K562 (cell line): ENCODE measurements around the gene CHPF2. TPM values are rescaled to one million over a fixed set of nuclear protein-coding genes. Genes with fewer than 3 reads are reported as not detected.
A peak's percentile ranks its signal among the peaks of the same experiment; 100 is the strongest.

Source experiments
- ATAC-seq: fragments of 200-7000 bp; cut with Tn5 transposase; 3 replicates; pipeline ENCODE4 v1.9.1; 2020; ENCODE audit warnings: moderate library complexity
- BruUV-seq: library from RNA; stranded (reverse); fragments of 400-500 nt; replicated peaks from 2 replicates; lab custom pipeline; 2021; lab: Mats Ljungman, UMichigan
- CTCF ChIA-PET: fragments of 300-600 bp; formaldehyde crosslinking; extraction: SDS; loops from one replicate; lab custom pipeline; 2021; ENCODE audit warnings: low intra/inter-chr PET ratio; lab: Yijun Ruan, JAX
- POLR2A ChIA-PET: fragments of 300-600, 350-650 bp; sonication (Branson Sonifier 250); formaldehyde crosslinking; extraction: SDS; loops from one replicate; lab custom pipeline; 2021; ENCODE audit warnings: antibody characterized with exemption, inconsistent platforms; lab: Yijun Ruan, JAX
- DNase-seq, 4 experiments: peaks; one replicate each; pipeline versions ENCODE4 v3.0.0 to v3.0.0-alpha.2; 2011 to 2018; ENCODE audit warnings: low spot score in 3 of 4, mixed read lengths in 3 of 4; ENCODE audit errors: extremely low read depth in 1 of 4
- FAIRE-seq: peaks from 2 replicates; lab custom pipeline; 2011; peaks lifted over from hg19 to GRCh38; lab: Jason Lieb, UNC
- H2AFZ ChIP-seq: 2 replicates; pipeline ENCODE4 v1.6.0; 2011; ENCODE audit warnings: low read depth, low read length, control low read depth, inconsistent platforms
- H3K27ac ChIP-seq: fragments of 200-600 bp; 3 replicates; pipeline ENCODE4 v1.8.0; 2011; ENCODE audit warnings: low read depth, mild to moderate bottlenecking, control low read depth, inconsistent platforms, low read length, moderate library complexity, mixed read lengths; ENCODE audit errors: extremely low read depth
- H3K27me3 ChIP-seq, 2 experiments: fragments of 300-600 bp in 1 of 2; 2 replicates in 1 of 2; 3 replicates in 1 of 2; pipeline versions ENCODE4 v1.6.0 to v1.8.0; 2011; ENCODE audit warnings: inconsistent platforms in 2 of 2, low read length in 2 of 2, mild to moderate bottlenecking in 1 of 2, mixed read lengths in 1 of 2, moderate library complexity in 1 of 2; ENCODE audit not compliant: control insufficient read depth in 2 of 2, insufficient read depth in 2 of 2
- H3K36me3 ChIP-seq: fragments of 300-600 bp; 3 replicates; pipeline ENCODE4 v1.8.0; 2011; ENCODE audit warnings: mild to moderate bottlenecking, low read length, inconsistent platforms; ENCODE audit not compliant: control insufficient read depth, insufficient read depth
- H3K4me1 ChIP-seq, 2 experiments: fragments of 200-600 bp in 1 of 2; replicated peaks in 1 of 2; 2 replicates in 1 of 2; 3 replicates in 1 of 2; pipeline versions ENCODE4 v1.5.1 to v1.8.0; 2011; ENCODE audit warnings: inconsistent platforms in 2 of 2, low read length in 2 of 2, mild to moderate bottlenecking in 1 of 2, mixed read lengths in 1 of 2, moderate library complexity in 1 of 2; ENCODE audit not compliant: control insufficient read depth in 2 of 2, insufficient read depth in 2 of 2
- H3K4me2 ChIP-seq: 2 replicates; pipeline ENCODE4 v1.6.1; 2011; ENCODE audit warnings: low read length, control low read depth, inconsistent platforms, mixed read lengths; ENCODE audit not compliant: insufficient read depth
- H3K4me3 ChIP-seq: fragments of 200-600 bp; sonication (generic), shearing (Covaris generic); 2 replicates; pipeline ENCODE4 v1.5.1; 2016; ENCODE audit warnings: control low read depth, inconsistent platforms
- H3K79me2 ChIP-seq: fragments of 200-600 bp; 3 replicates; pipeline ENCODE4 v1.8.0; 2011; ENCODE audit warnings: low read length, inconsistent platforms; ENCODE audit not compliant: control insufficient read depth, insufficient read depth
- H3K9ac ChIP-seq, 2 experiments: 2 replicates each; pipeline versions ENCODE4 v1.6.0 to v1.6.1; 2011; ENCODE audit warnings: low read depth in 2 of 2, low read length in 2 of 2, control low read depth in 1 of 2, inconsistent platforms in 1 of 2, mild to moderate bottlenecking in 1 of 2, mixed read lengths in 1 of 2; ENCODE audit not compliant: insufficient read depth in 1 of 2
- H3K9me1 ChIP-seq: one replicate; pipeline ENCODE4 v1.6.0; 2011; ENCODE audit warnings: inconsistent platforms, mild to moderate bottlenecking, low read length, moderate library complexity; ENCODE audit not compliant: control insufficient read depth, insufficient read depth
- H3K9me3 ChIP-seq: replicated peaks from 2 replicates; pipeline ENCODE4 v1.5.1; 2011; ENCODE audit warnings: low read depth, low read length, inconsistent platforms; ENCODE audit not compliant: control insufficient read depth, insufficient read depth
- H4K20me1 ChIP-seq: replicated peaks from 2 replicates; pipeline ENCODE4 v1.6.1; 2011; ENCODE audit warnings: low read length, inconsistent platforms, mixed read lengths; ENCODE audit not compliant: control insufficient read depth, insufficient read depth
- ARID2 ChIP-seq: fragments of 450-650 bp; IDR thresholded peaks from 2 replicates; pipeline ENCODE4 v1.6.1; 2017; ENCODE audit warnings: antibody characterized with exemption, mild to moderate bottlenecking
- CBX1 ChIP-seq: sonication (generic); IDR thresholded peaks from 2 replicates; pipeline ENCODE4 v1.6.1; 2016; ENCODE audit warnings: antibody characterized with exemption, low read depth, mild to moderate bottlenecking
- CCNT2 ChIP-seq: IDR thresholded peaks from 2 replicates; pipeline ENCODE4 v1.6.1; 2011; ENCODE audit warnings: borderline replicate concordance, low read depth, mild to moderate bottlenecking, moderate library complexity, mixed read lengths, low read length; ENCODE audit not compliant: insufficient read length; ENCODE audit errors: extremely low read depth
- CEBPB ChIP-seq: fragments of 450-650 bp; IDR thresholded peaks from 2 replicates; pipeline ENCODE4 v1.6.1; 2016; ENCODE audit warnings: missing genetic modification characterization, missing compliant biosample characterization
- ETV6 ChIP-seq, 3 experiments: fragments of 150-350 bp in 1 of 3; sonication (generic) in 1 of 3; formaldehyde crosslinking in 1 of 3; IDR thresholded peaks; 2 replicates each; pipeline versions ENCODE4 v1.6.1 to v1.8.0; 2014 to 2022; ENCODE audit warnings: borderline replicate concordance in 2 of 3, low read depth in 2 of 3, antibody characterized with exemption in 1 of 3, low read length in 1 of 3, mild to moderate bottlenecking in 1 of 3, missing genetic modification reagents in 1 of 3
- FOXA1 ChIP-seq: fragments of 450-650 bp; IDR thresholded peaks from 2 replicates; pipeline ENCODE4 v1.6.1; 2016; ENCODE audit warnings: mild to moderate bottlenecking, borderline replicate concordance
- FOXJ3 ChIP-seq: sonication (generic); formaldehyde crosslinking; IDR thresholded peaks from 2 replicates; pipeline ENCODE4 v1.4.0; 2020; ENCODE audit warnings: mild to moderate bottlenecking, missing genetic modification reagents
- ILK ChIP-seq: fragments of 450-650 bp; IDR thresholded peaks from 2 replicates; pipeline ENCODE4 v1.6.1; 2016; ENCODE audit warnings: missing genetic modification characterization, low read depth, mild to moderate bottlenecking, missing compliant biosample characterization, moderate library complexity, borderline replicate concordance
- POLR2B ChIP-seq: fragments of 450-650 bp; IDR thresholded peaks from 2 replicates; pipeline ENCODE4 v1.6.1; 2018; ENCODE audit warnings: low read depth; ENCODE audit not compliant: partially characterized antibody
- RAD21 ChIP-seq, 2 experiments: fragments of 250-450 bp in 1 of 2; fragments of 450-650 bp in 1 of 2; sonication (Bioruptor Pico) in 1 of 2; formaldehyde crosslinking in 1 of 2; IDR thresholded peaks in 1 of 2; conservative IDR thresholded peaks in 1 of 2; 2 replicates each; pipeline versions ENCODE4 v1.4.0 to v1.8.0; 2020 to 2022; ENCODE audit warnings: mild to moderate bottlenecking in 2 of 2, moderate library complexity in 1 of 2
- SAFB ChIP-seq: fragments of 200-400 bp; formaldehyde crosslinking; IDR thresholded peaks from 2 replicates; pipeline ENCODE4 v1.6.1; 2017; ENCODE audit warnings: low read depth, low read length, borderline replicate concordance
- SRSF7 ChIP-seq: fragments of 200-400 bp; formaldehyde crosslinking; optimal IDR thresholded peaks from 2 replicates; pipeline ENCODE3; 2017; ENCODE audit warnings: mild to moderate bottlenecking, low read depth, low read length
- WGBS: fragments of 100-300 bp; shearing (Covaris generic); methylation state at CpG from one replicate; pipeline ENCODE4 v1.1.6; 2016; ENCODE audit warnings: low coverage, mixed read lengths; ENCODE audit not compliant: insufficient coverage; ENCODE audit errors: missing lambda C conversion rate; 5-methylcytosine and 5-hydroxymethylcytosine counted together
- in situ Hi-C: fragments of 300-500 bp; cut with MboI; formaldehyde crosslinking; loops from 4 replicates; pipeline ENCODE4 v1.15.0; 2018; ENCODE audit warnings: inconsistent platforms, mixed read lengths
- intact Hi-C: fragments of 100-400 bp; cut with micrococcal nuclease; formaldehyde crosslinking; loops from 2 replicates; pipeline ENCODE4 v1.14.2; 2022
- polyA plus RNA-seq, 8 experiments: library from polyadenylated mRNA; depleted of rRNA in 4 of 8; stranded (reverse) in 5 of 8; unstranded in 3 of 8; fragments of >200 nt; fragmentation: Nextera tagmentation in 2 of 8; fragmentation: Illumina TruSeq in 1 of 8; extraction: Ambion mirVana in 2 of 8; extraction: Trizol in 1 of 8; gene quantifications; 2 replicates each; pipeline versions ENCODE4 v1.2.1 to v1.2.3, GENCODE V29; 2011 to 2014; ENCODE audit warnings: inconsistent platforms in 1 of 8, missing spikeins in 1 of 8
- total RNA-seq, 7 experiments: library from RNA; depleted of rRNA in 6 of 7; stranded (reverse); fragments of >200 nt in 6 of 7; fragmentation: Illumina TruSeq in 2 of 7; extraction: Trizol in 2 of 7; gene quantifications; 2 replicates each; pipeline versions ENCODE4 v1.2.1 to v1.2.3, GENCODE V29; 2011 to 2021; ENCODE audit warnings: low replicate concordance in 1 of 7
- TF ChIP-seq, protein P1 (sequence below): fragments of 450-650 bp; IDR thresholded peaks from 2 replicates; pipeline ENCODE4 v1.7.0; 2016; ENCODE audit warnings: borderline replicate concordance
- TF ChIP-seq, protein P2 (sequence below), 2 experiments: IDR thresholded peaks; 2 replicates each; pipeline ENCODE4 v1.6.1; 2012; ENCODE audit warnings: improper control_type of control experiment in 2 of 2, low read depth in 2 of 2, low read length in 2 of 2, borderline replicate concordance in 1 of 2

The CHPF2 gene
- total and polyA plus RNA-seq, 9 of the 15 experiments (the other 6 are each of a cell fraction or from before 2014, with no cell fraction given) = 0.08 to 32.8 (median 10.5) TPM

DNA sequence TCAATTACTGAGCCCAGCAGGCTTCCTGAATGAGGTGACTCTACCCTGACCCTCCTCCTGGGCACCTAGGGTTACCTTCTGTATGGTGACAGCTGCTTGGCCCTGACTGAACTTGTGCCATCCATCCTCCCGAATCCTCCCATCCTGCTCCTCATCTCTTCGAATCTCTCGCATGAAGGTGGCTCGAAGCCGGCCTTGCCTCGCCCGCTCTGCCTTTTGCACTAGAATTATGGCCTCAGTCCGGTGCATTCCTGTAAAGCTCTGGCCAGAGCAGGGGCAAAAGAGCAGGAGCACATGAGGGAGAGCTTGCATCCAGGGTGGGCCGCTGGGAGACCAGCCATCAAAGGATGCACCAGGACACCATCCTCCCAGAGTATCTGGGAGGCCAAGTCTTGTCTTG lies 29.4 kb upstream of the CHPF2 start (continued):
- TF ChIP-seq CEBPB (tag) (no peak), SRSF7 (no peak)

DNA sequence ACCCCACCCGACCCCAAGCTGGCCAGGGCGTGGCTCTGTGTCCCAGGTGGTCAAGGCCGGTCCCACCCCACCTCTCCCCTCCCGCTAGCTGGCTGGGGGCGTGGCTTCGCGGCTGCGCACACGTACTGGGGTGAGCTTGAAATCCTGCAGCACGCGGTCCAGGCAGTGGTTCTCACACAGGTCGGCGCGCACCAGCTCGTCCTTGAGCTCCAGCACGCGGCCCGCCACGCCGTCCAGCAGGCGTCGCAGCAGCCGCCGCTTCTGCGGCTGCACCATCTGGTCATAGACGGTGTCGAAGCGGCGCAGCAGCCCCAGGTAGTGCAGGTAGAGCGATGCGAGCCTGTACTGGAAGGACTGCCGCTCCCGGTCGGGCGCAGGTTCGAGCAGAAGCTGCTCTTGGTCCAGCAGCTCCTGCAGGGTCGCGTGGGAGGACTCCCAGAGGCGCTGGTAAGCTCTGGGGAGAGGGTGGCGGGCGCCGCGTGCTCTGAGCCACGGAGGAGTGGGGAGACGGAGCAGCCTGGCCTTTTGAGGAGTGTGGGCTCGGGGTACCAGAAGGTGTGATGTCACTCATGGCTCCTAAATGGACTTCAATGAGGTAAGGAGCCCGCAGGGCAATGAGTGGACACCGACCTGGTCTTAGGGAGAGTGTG lies 27.8 kb upstream of the CHPF2 start:
- Histone ChIP-seq H3K9ac (0 out of 4 replicates have a peak overlapping the region, but pooled peaks of 1 of the 2 experiments have one; percentile 11), H3K36me3 (no peaks in the 10 kb centered on the region), H2AFZ (no peak overlapping the region), H3K27ac (no peak overlapping the region), H3K4me2 (no peak overlapping the region), H4K20me1 (peaks cover 31% of the 10 kb centered on the region), H3K4me3 (no peak overlapping the region), H3K27me3 (peaks cover 62 to 63% of the 10 kb centered on the region in 2 experiments; a peak in 4 of 5 replicates), H3K9me1 (no peaks in the 10 kb centered on the region), H3K79me2 (no peaks in the 10 kb centered on the region), H3K9me3 (no peaks in the 10 kb centered on the region), H3K4me1 (peaks cover 15 to 20% of the 10 kb centered on the region in 2 experiments)
- WGBS = 15% methylated on average over 48 of the region's 48 CpGs
- CTCF ChIA-PET = interaction anchor here (1.9 kb wide), 1 partner anchor 41 kb away, joined by 11 read pairs; no protein-coding TSS in a partner anchor
- ATAC-seq (peak; percentile 54), FAIRE-seq (no peak), DNase-seq (peak; percentile 53 to 80 (median 70))
- intact Hi-C loops = no loop called here
- BruUV-seq = no TSS peak
- POLR2A ChIA-PET = interaction anchor here (0.6 to 2.0 kb wide), 5 partner anchors 8 to 426 kb away, joined by 3 to 7 read pairs (median 3); no protein-coding TSS in a partner anchor
- in situ Hi-C loops = no loop called here
- TF ChIP-seq POLR2B (no peak), ARID2 (no peak), CCNT2 (no peak), RAD21 (CRISPR knock-in tag; conservative IDR thresholded peaks at IDR 0.05 in 1 of 2, IDR thresholded peaks at IDR 0.05 in 1 of 2) (peak; percentile 23 to 50; a peak in 2 of 4 replicates), FOXA1 (no peak), CBX1 (0 out of 2 replicates have a peak, but pooled peaks have one; percentile 34), ILK (no peak), ETV6 (IDR thresholded peaks at IDR 0.05; ENCODE audit: borderline replicate concordance in 1 of 2, low read depth in 2 of 2, low read length in 1 of 2) (no peak), ETV6 (CRISPR knock-in tag; IDR thresholded peaks at IDR 0.05; ENCODE audit: borderline replicate concordance) (peak; percentile 52; the same call in 1 of the 2 replicates), FOXJ3 (CRISPR knock-in tag) (no peak), SAFB (no peak; the same call in 1 of the 2 replicates)
- TF ChIP-seq, protein P1, sequence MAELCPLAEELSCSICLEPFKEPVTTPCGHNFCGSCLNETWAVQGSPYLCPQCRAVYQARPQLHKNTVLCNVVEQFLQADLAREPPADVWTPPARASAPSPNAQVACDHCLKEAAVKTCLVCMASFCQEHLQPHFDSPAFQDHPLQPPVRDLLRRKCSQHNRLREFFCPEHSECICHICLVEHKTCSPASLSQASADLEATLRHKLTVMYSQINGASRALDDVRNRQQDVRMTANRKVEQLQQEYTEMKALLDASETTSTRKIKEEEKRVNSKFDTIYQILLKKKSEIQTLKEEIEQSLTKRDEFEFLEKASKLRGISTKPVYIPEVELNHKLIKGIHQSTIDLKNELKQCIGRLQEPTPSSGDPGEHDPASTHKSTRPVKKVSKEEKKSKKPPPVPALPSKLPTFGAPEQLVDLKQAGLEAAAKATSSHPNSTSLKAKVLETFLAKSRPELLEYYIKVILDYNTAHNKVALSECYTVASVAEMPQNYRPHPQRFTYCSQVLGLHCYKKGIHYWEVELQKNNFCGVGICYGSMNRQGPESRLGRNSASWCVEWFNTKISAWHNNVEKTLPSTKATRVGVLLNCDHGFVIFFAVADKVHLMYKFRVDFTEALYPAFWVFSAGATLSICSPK = no peak
- TF ChIP-seq, protein P2, sequence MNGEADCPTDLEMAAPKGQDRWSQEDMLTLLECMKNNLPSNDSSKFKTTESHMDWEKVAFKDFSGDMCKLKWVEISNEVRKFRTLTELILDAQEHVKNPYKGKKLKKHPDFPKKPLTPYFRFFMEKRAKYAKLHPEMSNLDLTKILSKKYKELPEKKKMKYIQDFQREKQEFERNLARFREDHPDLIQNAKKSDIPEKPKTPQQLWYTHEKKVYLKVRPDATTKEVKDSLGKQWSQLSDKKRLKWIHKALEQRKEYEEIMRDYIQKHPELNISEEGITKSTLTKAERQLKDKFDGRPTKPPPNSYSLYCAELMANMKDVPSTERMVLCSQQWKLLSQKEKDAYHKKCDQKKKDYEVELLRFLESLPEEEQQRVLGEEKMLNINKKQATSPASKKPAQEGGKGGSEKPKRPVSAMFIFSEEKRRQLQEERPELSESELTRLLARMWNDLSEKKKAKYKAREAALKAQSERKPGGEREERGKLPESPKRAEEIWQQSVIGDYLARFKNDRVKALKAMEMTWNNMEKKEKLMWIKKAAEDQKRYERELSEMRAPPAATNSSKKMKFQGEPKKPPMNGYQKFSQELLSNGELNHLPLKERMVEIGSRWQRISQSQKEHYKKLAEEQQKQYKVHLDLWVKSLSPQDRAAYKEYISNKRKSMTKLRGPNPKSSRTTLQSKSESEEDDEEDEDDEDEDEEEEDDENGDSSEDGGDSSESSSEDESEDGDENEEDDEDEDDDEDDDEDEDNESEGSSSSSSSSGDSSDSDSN (IDR thresholded peaks at IDR 0.05; ENCODE audit: borderline replicate concordance in 1 of 2, low read depth in 2 of 2, low read length in 2 of 2) = 0 out of 4 replicates have a peak, but pooled peaks of 1 of the 2 experiments have one; percentile 32
